Natural killer cell (primary cell): ENCODE results near the gene SPAG6. TPM values are rescaled to one million over a fixed set of nuclear protein-coding genes. Genes with fewer than 3 reads are reported as not detected.
"Not testable (repeated sequence)": the region's sequence is repeated elsewhere in the genome, so short reads cannot be mapped to it uniquely, and the experiment has no call there.

Source experiments
- ATAC-seq, 3 donors: fragments of 150-1000 bp in 2 of 3; fragments of 200-7000 bp in 1 of 3; cut with Tn5 transposase; 1 replicate in 1 of 3; 2 replicates in 2 of 3; pipeline ENCODE4 v1.10.0; 2021; ENCODE audit warnings: mild to moderate bottlenecking in 2 of 3, moderate library complexity in 2 of 3
- DNase-seq, 2 donors: peaks; one replicate each; pipeline versions ENCODE4 v3.0.0 to v3.0.0-alpha.2; 2013 to 2021; ENCODE audit warnings: mixed read lengths in 1 of 2
- H3K27ac ChIP-seq: one replicate; pipeline ENCODE4 v1.5.1; 2013; ENCODE audit warnings: mild to moderate bottlenecking, low read length
- H3K27me3 ChIP-seq: one replicate; pipeline ENCODE4 v1.6.1; 2013; ENCODE audit warnings: low read length; ENCODE audit not compliant: control insufficient read depth, insufficient read depth
- H3K36me3 ChIP-seq: one replicate; pipeline ENCODE4 v1.6.1; 2013; ENCODE audit warnings: low read length; ENCODE audit not compliant: control insufficient read depth, insufficient read depth
- H3K4me1 ChIP-seq: one replicate; pipeline ENCODE4 v1.6.1; 2013; ENCODE audit warnings: low read length; ENCODE audit not compliant: control insufficient read depth, insufficient read depth
- H3K4me3 ChIP-seq: one replicate; pipeline ENCODE4 v1.5.1; 2013; ENCODE audit warnings: low read length
- H3K9me3 ChIP-seq: one replicate; pipeline ENCODE4 v1.6.1; 2013; ENCODE audit warnings: low read length; ENCODE audit not compliant: control insufficient read depth, insufficient read depth
- H3K27ac Mint-ChIP-seq, 2 donors: one replicate each; pipeline ENCODE4 v1.8.0; 2022; ENCODE audit warnings: mild to moderate bottlenecking in 2 of 2, mixed read lengths in 2 of 2, moderate library complexity in 1 of 2
- H3K27me3 Mint-ChIP-seq, 2 donors: one replicate each; pipeline ENCODE4 v1.8.0; 2022; ENCODE audit warnings: low read depth in 2 of 2, mixed read lengths in 2 of 2
- H3K36me3 Mint-ChIP-seq: one replicate; pipeline ENCODE4 v1.8.0; 2022; ENCODE audit warnings: mixed read lengths
- H3K4me1 Mint-ChIP-seq, 2 donors: one replicate each; pipeline ENCODE4 v1.8.0; 2022; ENCODE audit warnings: mixed read lengths in 2 of 2
- H3K4me3 Mint-ChIP-seq: one replicate; pipeline ENCODE4 v1.8.0; 2022; ENCODE audit warnings: mild to moderate bottlenecking, moderate library complexity, mixed read lengths
- H3K9me3 Mint-ChIP-seq, 2 donors: one replicate each; pipeline ENCODE4 v1.8.0; 2022; ENCODE audit warnings: mixed read lengths in 2 of 2
- WGBS: methylation state at CpG from one replicate; pipeline ENCODE4 v1.1.7; 2013; ENCODE audit warnings: missing lambda C conversion rate; ENCODE audit not compliant: insufficient coverage; 5-methylcytosine and 5-hydroxymethylcytosine counted together
- intact Hi-C: fragments of 100-400 bp; cut with micrococcal nuclease; formaldehyde crosslinking; loops from one replicate; pipeline ENCODE4 v1.14.2; 2022
- total RNA-seq, 4 donors: library from RNA; stranded (reverse); fragments of 120-200 nt in 1 of 4; gene quantifications; one replicate each; pipeline versions ENCODE4 v1.2.3 to v1.2.4, GENCODE V29; 2013 to 2022
- TF ChIP-seq, protein P1 (sequence below): fragments of 200-600 bp; IDR thresholded peaks from one replicate; pipeline ENCODE4 v1.8.0; 2022; ENCODE audit warnings: antibody characterized with exemption

Gene SPAG6
- total RNA-seq, 3 donors from 2014 or later (not counting 1 experiment from before 2014, with no cell fraction given): 0.35 to 0.79 TPM; not detected in 1

DNA sequence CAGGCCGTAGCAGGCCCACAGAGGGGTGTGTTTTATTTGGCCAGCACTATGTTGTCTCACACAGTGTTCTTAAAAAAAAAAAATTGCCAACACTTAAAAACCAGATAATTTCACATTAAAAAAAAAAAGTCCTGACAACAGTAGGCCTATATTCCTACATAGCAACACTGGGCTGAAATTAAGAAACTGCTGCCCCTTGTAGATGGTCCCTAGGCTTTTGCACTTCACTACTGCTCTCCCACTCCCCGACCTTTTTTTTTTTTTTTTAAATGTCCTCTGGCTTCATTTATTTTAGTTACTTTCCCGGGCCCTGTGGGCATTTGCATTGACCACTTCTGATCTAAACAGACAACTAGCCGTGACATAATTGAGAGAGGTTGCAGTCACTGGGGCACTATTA, 36.0 kb downstream of the SPAG6 start:
- no peaks in the 10 kb centered on the region for H3K9me3 Mint-ChIP-seq
- 90% methylated on average over 4 of the region's 4 CpGs for WGBS
- H3K27me3 Mint-ChIP-seq: peaks cover 10 to 15% of the 10 kb centered on the region in 2 donors

DNA sequence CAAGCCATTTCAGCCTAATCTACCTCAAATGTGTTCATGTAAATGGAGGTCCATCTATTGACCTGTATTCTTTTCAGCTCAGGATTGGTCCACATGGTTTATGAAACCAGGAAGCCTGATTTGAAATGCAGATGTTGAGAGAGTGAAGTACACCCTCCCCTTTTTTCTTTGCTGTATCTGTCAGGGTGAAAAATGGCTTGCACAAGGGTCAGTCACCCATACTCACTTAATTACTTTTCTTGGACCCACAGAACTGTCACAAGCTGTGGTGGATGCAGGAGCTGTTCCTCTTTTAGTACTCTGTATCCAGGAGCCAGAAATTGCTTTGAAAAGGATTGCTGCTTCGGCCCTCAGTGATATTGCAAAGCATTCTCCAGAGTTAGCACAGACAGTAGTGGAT, 41.2 kb downstream of the SPAG6 start:
- ATAC-seq (no peak), DNase-seq (no peak)
- Mint-ChIP-seq H3K27ac (no peak overlapping the region), H3K36me3 (no peaks in the 10 kb centered on the region), H3K4me3 (no peak overlapping the region), H3K27me3 (peaks cover 11 to 20% of the 10 kb centered on the region in 2 donors), H3K4me1 (no peaks in the 10 kb centered on the region), H3K9me3 (no peaks in the 10 kb centered on the region)
- Histone ChIP-seq H3K36me3 (no peaks in the 10 kb centered on the region), H3K27me3 (peaks cover 2% of the 10 kb centered on the region), H3K4me1 (no peaks in the 10 kb centered on the region), H3K27ac (no peak overlapping the region), H3K4me3 (no peak overlapping the region), H3K9me3 (no peaks in the 10 kb centered on the region)
- WGBS: 85% methylated on average over 1 of the region's 1 CpG
- TF ChIP-seq, protein P1, sequence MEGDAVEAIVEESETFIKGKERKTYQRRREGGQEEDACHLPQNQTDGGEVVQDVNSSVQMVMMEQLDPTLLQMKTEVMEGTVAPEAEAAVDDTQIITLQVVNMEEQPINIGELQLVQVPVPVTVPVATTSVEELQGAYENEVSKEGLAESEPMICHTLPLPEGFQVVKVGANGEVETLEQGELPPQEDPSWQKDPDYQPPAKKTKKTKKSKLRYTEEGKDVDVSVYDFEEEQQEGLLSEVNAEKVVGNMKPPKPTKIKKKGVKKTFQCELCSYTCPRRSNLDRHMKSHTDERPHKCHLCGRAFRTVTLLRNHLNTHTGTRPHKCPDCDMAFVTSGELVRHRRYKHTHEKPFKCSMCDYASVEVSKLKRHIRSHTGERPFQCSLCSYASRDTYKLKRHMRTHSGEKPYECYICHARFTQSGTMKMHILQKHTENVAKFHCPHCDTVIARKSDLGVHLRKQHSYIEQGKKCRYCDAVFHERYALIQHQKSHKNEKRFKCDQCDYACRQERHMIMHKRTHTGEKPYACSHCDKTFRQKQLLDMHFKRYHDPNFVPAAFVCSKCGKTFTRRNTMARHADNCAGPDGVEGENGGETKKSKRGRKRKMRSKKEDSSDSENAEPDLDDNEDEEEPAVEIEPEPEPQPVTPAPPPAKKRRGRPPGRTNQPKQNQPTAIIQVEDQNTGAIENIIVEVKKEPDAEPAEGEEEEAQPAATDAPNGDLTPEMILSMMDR: no peak
- intact Hi-C loops: no loop called here

More for the DNA sequence above, 36.0 kb downstream of the SPAG6 start:
- no peaks in the 10 kb centered on the region for H3K9me3 ChIP-seq
- H3K4me1 Mint-ChIP-seq: no peaks in the 10 kb centered on the region
- H3K4me1 ChIP-seq: no peaks in the 10 kb centered on the region
- no peak overlapping the region for H3K4me3 ChIP-seq
- DNase-seq (no peak), ATAC-seq (no peak)
- H3K27me3 ChIP-seq: no peaks in the 10 kb centered on the region
- H3K36me3 ChIP-seq: no peaks in the 10 kb centered on the region
- intact Hi-C loops: no loop called here
- no peak overlapping the region for H3K27ac Mint-ChIP-seq
- H3K36me3 Mint-ChIP-seq: no peaks in the 10 kb centered on the region
- H3K27ac ChIP-seq: no peak overlapping the region
- TF ChIP-seq, protein P1: no peak
- no peak overlapping the region for H3K4me3 Mint-ChIP-seq

DNA sequence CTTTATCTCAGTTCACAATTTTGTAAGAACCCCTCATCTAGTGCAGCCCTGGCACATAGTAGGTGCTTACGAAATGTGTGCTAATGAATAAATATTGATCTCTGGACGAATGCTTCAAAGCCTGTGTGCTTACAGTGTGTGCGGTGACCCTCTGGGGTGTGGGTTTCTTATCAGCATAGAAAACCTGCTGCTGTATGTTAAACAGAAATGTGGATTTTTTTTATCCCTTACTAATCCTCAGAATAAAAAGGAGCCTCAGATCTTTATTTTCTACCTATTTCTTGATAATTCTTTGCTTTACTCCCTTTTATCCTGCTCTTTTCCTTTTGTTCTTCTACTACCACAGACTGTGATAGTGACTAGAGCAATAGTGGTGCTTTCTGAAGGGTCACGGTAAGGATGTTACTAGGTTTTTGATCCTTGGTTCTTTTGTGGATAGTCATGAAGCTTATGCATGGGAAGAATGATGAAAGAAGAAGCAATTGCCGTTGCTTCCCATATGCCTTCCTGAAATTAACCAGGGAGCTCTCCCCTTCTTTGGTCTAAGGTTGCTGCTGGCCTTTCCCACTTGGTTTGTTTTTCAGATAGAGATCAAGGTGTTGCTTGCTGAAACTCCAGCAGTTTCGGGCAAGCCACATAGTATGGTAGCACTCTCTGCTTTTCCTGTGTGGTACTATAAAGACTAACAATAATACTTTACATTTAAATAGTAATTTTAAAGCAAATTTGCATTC, 44.7 kb downstream of the SPAG6 start:
- Histone ChIP-seq H3K36me3 (no peaks in the 10 kb centered on the region), H3K4me1 (no peaks in the 10 kb centered on the region), H3K27ac (no peak overlapping the region), H3K4me3 (no peak overlapping the region), H3K27me3 (peaks cover 3% of the 10 kb centered on the region), H3K9me3 (no peaks in the 10 kb centered on the region)
- no peaks in the 10 kb centered on the region for H3K4me1 Mint-ChIP-seq
- ATAC-seq (no peak), DNase-seq (no peak)
- intact Hi-C loops: no loop called here
- H3K27ac Mint-ChIP-seq: no peak overlapping the region
- 78% methylated on average over 5 of the region's 6 CpGs for WGBS
- H3K27me3 Mint-ChIP-seq: peaks cover 12 to 31% of the 10 kb centered on the region in 2 donors
- no peaks in the 10 kb centered on the region for H3K9me3 Mint-ChIP-seq
- no peak overlapping the region for H3K4me3 Mint-ChIP-seq
- H3K36me3 Mint-ChIP-seq: no peaks in the 10 kb centered on the region
- TF ChIP-seq, protein P1: no peak

DNA sequence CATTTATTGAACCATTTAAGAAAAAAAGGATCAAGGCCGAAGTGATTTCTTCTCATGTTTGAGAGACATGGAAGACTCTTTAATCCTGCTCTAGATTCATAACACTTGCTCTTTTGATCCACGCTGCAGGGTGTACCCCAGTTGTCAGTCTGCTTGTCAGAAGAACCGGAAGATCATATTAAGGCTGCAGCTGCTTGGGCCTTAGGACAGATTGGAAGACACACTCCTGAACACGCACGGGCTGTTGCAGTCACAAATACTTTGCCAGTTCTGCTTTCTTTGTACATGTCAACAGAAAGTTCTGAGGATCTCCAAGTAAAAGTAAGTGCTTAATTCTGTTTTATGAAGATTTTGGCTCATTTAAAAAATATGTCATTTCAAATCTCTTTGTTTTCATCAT, 46.3 kb downstream of the SPAG6 start:
- Mint-ChIP-seq H3K27me3 (peaks cover 15 to 33% of the 10 kb centered on the region in 2 donors), H3K36me3 (no peaks in the 10 kb centered on the region), H3K9me3 (no peaks in the 10 kb centered on the region), H3K4me3 (no peak overlapping the region), H3K27ac (no peak overlapping the region), H3K4me1 (no peaks in the 10 kb centered on the region)
- Histone ChIP-seq H3K4me3 (no peak overlapping the region), H3K27ac (no peak overlapping the region), H3K9me3 (no peaks in the 10 kb centered on the region), H3K4me1 (no peaks in the 10 kb centered on the region), H3K36me3 (no peaks in the 10 kb centered on the region), H3K27me3 (peaks cover 3% of the 10 kb centered on the region)
- DNase-seq (no peak), ATAC-seq (no peak)
- intact Hi-C loops: no loop called here
- 92% methylated on average over 5 of the region's 5 CpGs for WGBS
- TF ChIP-seq, protein P1: no peak

DNA sequence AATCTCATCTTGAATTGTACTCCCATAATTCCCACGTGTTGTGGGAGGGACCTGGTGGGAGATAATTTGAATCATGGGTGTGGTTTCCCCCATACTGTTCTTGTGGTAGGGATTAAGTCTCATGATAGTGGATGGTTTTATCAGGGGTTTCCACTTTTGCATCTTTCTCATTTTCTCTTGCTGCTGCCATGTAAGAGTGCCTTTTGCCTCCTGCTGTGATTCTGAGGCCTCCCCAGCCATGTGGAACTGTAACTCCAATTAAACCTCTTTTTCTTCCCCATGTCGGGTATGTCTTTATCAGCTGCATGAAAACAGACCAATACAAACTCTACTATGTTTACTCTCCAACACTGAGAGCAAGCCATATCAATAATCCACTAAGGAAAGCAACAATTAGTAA, 50.9 kb downstream of the SPAG6 start:
- H3K4me3 ChIP-seq, H3K27ac Mint-ChIP-seq, intact Hi-C loops: not testable (repeated sequence)

More for the DNA sequence above, 50.9 kb downstream of the SPAG6 start:
- H3K27me3 Mint-ChIP-seq: peaks cover 10 to 25% of the 10 kb centered on the region in 2 donors
- not testable (repeated sequence) for DNase-seq, ATAC-seq, H3K9me3 Mint-ChIP-seq, H3K4me1 Mint-ChIP-seq, H3K27ac ChIP-seq, H3K4me3 Mint-ChIP-seq, H3K9me3 ChIP-seq, H3K4me1 ChIP-seq, H3K27me3 ChIP-seq, H3K36me3 Mint-ChIP-seq, H3K36me3 ChIP-seq
- WGBS: 86% methylated on average over 1 of the region's 2 CpGs
